Activated CD4-positive, alpha-beta T cell treated with anti-CD3 and anti-CD28 coated beads, Interleukin-2, amount 10 ng/mL, durations not matched to agents 24 days and 14 days (primary cell): ENCODE data around the gene RASA3. TPM values are rescaled to one million over a fixed set of nuclear protein-coding genes. Genes with fewer than 3 reads are reported as not detected.
"Not testable (repeated sequence)": the region's sequence is repeated elsewhere in the genome, so short reads cannot be mapped to it uniquely, and the experiment has no call there.

Experiments
- DNase-seq: peaks from one replicate; pipeline ENCODE4 v3.0.0; 2022
- H3K27ac Mint-ChIP-seq: one replicate; pipeline ENCODE4 v1.8.0; 2022; ENCODE audit warnings: mild to moderate bottlenecking, mixed read lengths
- H3K27me3 Mint-ChIP-seq: one replicate; pipeline ENCODE4 v1.8.0; 2022; ENCODE audit warnings: mixed read lengths
- H3K36me3 Mint-ChIP-seq: one replicate; pipeline ENCODE4 v1.8.0; 2022; ENCODE audit warnings: low read depth, mild to moderate bottlenecking, mixed read lengths
- H3K4me1 Mint-ChIP-seq: one replicate; pipeline ENCODE4 v1.8.0; 2021; ENCODE audit warnings: mixed read lengths
- H3K4me3 Mint-ChIP-seq: one replicate; pipeline ENCODE4 v1.8.0; 2022; ENCODE audit warnings: mild to moderate bottlenecking, moderate library complexity, mixed read lengths
- H3K9me3 Mint-ChIP-seq: one replicate; pipeline ENCODE4 v1.8.0; 2021; ENCODE audit warnings: mixed read lengths
- intact Hi-C: fragments of 100-400 bp; cut with micrococcal nuclease; formaldehyde crosslinking; loops from one replicate; pipeline ENCODE4 v1.15.1; 2023
- total RNA-seq: library from RNA; stranded (reverse); gene quantifications from 2 replicates; pipeline ENCODE4 v1.2.3, GENCODE V29; 2022

The RASA3 gene
- total RNA-seq, 1 donor from 2014 or later = 15.9 TPM

GRCh38 chr13:114105521-114106225 is 26.8 kb downstream of the RASA3 start:
- Mint-ChIP-seq H3K9me3 (no peaks in the 10 kb centered on the region), H3K4me1 (peaks cover 28% of the 10 kb centered on the region), H3K27ac (no peak overlapping the region), H3K27me3 (no peaks in the 10 kb centered on the region), H3K4me3 (no peak overlapping the region), H3K36me3 (peaks cover 29% of the 10 kb centered on the region)
- intact Hi-C loops = no loop called here
- no peak for DNase-seq

- peaks cover 26% of the 10 kb centered on the region for H3K36me3 Mint-ChIP-seq
- no peak overlapping the region for H3K4me3 Mint-ChIP-seq
- no peak overlapping the region for H3K27ac Mint-ChIP-seq
- intact Hi-C loops = no loop called here
- H3K27me3 Mint-ChIP-seq = no peaks in the 10 kb centered on the region
- no peaks in the 10 kb centered on the region for H3K9me3 Mint-ChIP-seq
- DNase-seq = no peak
- H3K4me1 Mint-ChIP-seq = peaks cover 21% of the 10 kb centered on the region
Measured at GRCh38 chr13:114104655-114105520, 27.5 kb downstream of the RASA3 start.

- no peaks in the 10 kb centered on the region for H3K9me3 Mint-ChIP-seq
- peaks cover 27% of the 10 kb centered on the region for H3K36me3 Mint-ChIP-seq
- DNase-seq = no peak
- intact Hi-C loops = no loop called here
- H3K27me3 Mint-ChIP-seq = no peaks in the 10 kb centered on the region
- H3K4me3 Mint-ChIP-seq = no peak overlapping the region
- H3K27ac Mint-ChIP-seq = no peak overlapping the region
- peaks cover 15% of the 10 kb centered on the region for H3K4me1 Mint-ChIP-seq
Measured at GRCh38 chr13:114103801-114104654, 28.4 kb downstream of the RASA3 start.

GRCh38 chr13:114103289-114103621 is 29.2 kb downstream of the RASA3 start:
- DNase-seq, H3K4me3 Mint-ChIP-seq, intact Hi-C loops, H3K27ac Mint-ChIP-seq, H3K9me3 Mint-ChIP-seq, H3K27me3 Mint-ChIP-seq: not testable (repeated sequence)
- Mint-ChIP-seq H3K4me1 (peaks cover 15% of the 10 kb centered on the region), H3K36me3 (peaks cover 24% of the 10 kb centered on the region)

GRCh38 chr13:114102521-114103288 is 29.7 kb downstream of the RASA3 start:
- intact Hi-C loops = no loop called here
- H3K27ac Mint-ChIP-seq = no peak overlapping the region

GRCh38 chr13:114102131-114102520 is 30.3 kb downstream of the RASA3 start:
- Mint-ChIP-seq H3K27ac (no peak overlapping the region), H3K4me1 (peaks cover 11% of the 10 kb centered on the region), H3K4me3 (no peak overlapping the region), H3K9me3 (no peaks in the 10 kb centered on the region), H3K36me3 (peaks cover 24% of the 10 kb centered on the region), H3K27me3 (no peaks in the 10 kb centered on the region)
- DNase-seq = no peak
- intact Hi-C loops = no loop called here

More at GRCh38 chr13:114102521-114103288, 29.7 kb downstream of the RASA3 start:
- H3K27me3 Mint-ChIP-seq = no peaks in the 10 kb centered on the region
- no peak for DNase-seq
- H3K4me3 Mint-ChIP-seq = no peak overlapping the region
- peaks cover 20% of the 10 kb centered on the region for H3K36me3 Mint-ChIP-seq
- H3K9me3 Mint-ChIP-seq = no peaks in the 10 kb centered on the region
- H3K4me1 Mint-ChIP-seq = peaks cover 11% of the 10 kb centered on the region

GRCh38 chr13:114101358-114102130 is 30.9 kb downstream of the RASA3 start:
- no peaks in the 10 kb centered on the region for H3K27me3 Mint-ChIP-seq
- H3K4me3 Mint-ChIP-seq = no peak overlapping the region
- DNase-seq = no peak
- peaks cover 15% of the 10 kb centered on the region for H3K4me1 Mint-ChIP-seq
- peaks cover 4% of the 10 kb centered on the region for H3K9me3 Mint-ChIP-seq
- H3K27ac Mint-ChIP-seq = no peak overlapping the region
- peaks cover 27% of the 10 kb centered on the region for H3K36me3 Mint-ChIP-seq
- intact Hi-C loops = no loop called here

GRCh38 chr13:114100446-114101357 is 31.7 kb downstream of the RASA3 start:
- Mint-ChIP-seq H3K9me3 (peaks cover 6% of the 10 kb centered on the region), H3K27me3 (no peaks in the 10 kb centered on the region), H3K36me3 (peaks cover 31% of the 10 kb centered on the region), H3K27ac (peak overlapping the region; percentile 29), H3K4me3 (no peak overlapping the region), H3K4me1 (peaks cover 17% of the 10 kb centered on the region)
- intact Hi-C loops = no loop called here
- no peak for DNase-seq

- Mint-ChIP-seq H3K4me3 (no peak overlapping the region), H3K9me3 (peaks cover 6% of the 10 kb centered on the region), H3K36me3 (peaks cover 37% of the 10 kb centered on the region), H3K27me3 (no peaks in the 10 kb centered on the region), H3K27ac (peak overlapping the region; percentile 58), H3K4me1 (peaks cover 20% of the 10 kb centered on the region)
- no peak for DNase-seq
- intact Hi-C loops = no loop called here
Measured at GRCh38 chr13:114099918-114100445, 32.4 kb downstream of the RASA3 start.

- Mint-ChIP-seq H3K36me3 (peaks cover 37% of the 10 kb centered on the region), H3K27me3 (no peaks in the 10 kb centered on the region), H3K9me3 (peaks cover 8% of the 10 kb centered on the region), H3K4me3 (no peak overlapping the region), H3K27ac (no peak overlapping the region), H3K4me1 (peaks cover 18% of the 10 kb centered on the region)
- intact Hi-C loops = no loop called here
- no peak for DNase-seq
Measured at GRCh38 chr13:114099191-114099590, 33.2 kb downstream of the RASA3 start.

GRCh38 chr13:114098689-114099056 is 33.8 kb downstream of the RASA3 start:
- H3K27me3 Mint-ChIP-seq, H3K4me3 Mint-ChIP-seq, H3K27ac Mint-ChIP-seq, intact Hi-C loops, DNase-seq: not testable (repeated sequence)
- H3K9me3 Mint-ChIP-seq = peaks cover 13% of the 10 kb centered on the region
- peaks cover 42% of the 10 kb centered on the region for H3K36me3 Mint-ChIP-seq
- peaks cover 18% of the 10 kb centered on the region for H3K4me1 Mint-ChIP-seq
